ENCODE data around the gene CCNYL1. TPM values are rescaled to one million over a fixed set of nuclear protein-coding genes. Genes with fewer than 3 reads are reported as not detected.
A peak's percentile ranks its signal among the peaks of the same experiment; 100 is the strongest.
"Not testable (repeated sequence)": the region's sequence is repeated elsewhere in the genome, so short reads cannot be mapped to it uniquely, and the experiment has no call there.

The CCNYL1 gene
- total and polyA plus RNA-seq, 2 experiments from 2014 or later, result 13.7 to 17.6 TPM

DNA sequence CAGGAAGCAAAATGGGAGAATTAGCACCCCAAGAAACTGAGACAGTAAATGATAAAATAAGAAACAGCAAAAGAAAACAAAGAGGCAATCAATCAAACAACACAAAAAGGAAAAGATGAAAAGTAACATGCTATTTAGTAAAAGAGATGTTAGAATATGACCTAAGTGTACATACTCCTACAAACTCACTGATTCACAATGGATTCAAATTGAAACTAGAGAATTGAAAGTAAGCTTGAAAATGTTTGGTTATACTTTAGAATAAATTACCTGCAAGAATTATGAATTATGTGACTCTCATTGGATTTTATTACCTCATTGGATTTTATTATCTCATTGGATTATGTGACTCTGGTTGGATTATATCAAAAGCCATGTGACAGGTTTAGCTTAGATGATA, 22.8 kb upstream of the CCNYL1 start:
- H2AFZ ChIP-seq, result no peak overlapping the region
- no peaks in the 10 kb centered on the region for H4K20me1 ChIP-seq (ENCODE audit: insufficient read depth, poor library complexity, severe bottlenecking)
- no peaks in the 10 kb centered on the region for H3K36me3 ChIP-seq (replicated peaks; ENCODE audit: insufficient read depth, low read depth)
- peaks cover 2% of the 10 kb centered on the region for H3K4me1 ChIP-seq (ENCODE audit: insufficient read depth)
- H3K27me3 ChIP-seq, result no peaks in the 10 kb centered on the region
- no peak overlapping the region for H3K4me3 ChIP-seq
- H3K27ac ChIP-seq, result no peak overlapping the region
- TF ChIP-seq, protein P1, sequence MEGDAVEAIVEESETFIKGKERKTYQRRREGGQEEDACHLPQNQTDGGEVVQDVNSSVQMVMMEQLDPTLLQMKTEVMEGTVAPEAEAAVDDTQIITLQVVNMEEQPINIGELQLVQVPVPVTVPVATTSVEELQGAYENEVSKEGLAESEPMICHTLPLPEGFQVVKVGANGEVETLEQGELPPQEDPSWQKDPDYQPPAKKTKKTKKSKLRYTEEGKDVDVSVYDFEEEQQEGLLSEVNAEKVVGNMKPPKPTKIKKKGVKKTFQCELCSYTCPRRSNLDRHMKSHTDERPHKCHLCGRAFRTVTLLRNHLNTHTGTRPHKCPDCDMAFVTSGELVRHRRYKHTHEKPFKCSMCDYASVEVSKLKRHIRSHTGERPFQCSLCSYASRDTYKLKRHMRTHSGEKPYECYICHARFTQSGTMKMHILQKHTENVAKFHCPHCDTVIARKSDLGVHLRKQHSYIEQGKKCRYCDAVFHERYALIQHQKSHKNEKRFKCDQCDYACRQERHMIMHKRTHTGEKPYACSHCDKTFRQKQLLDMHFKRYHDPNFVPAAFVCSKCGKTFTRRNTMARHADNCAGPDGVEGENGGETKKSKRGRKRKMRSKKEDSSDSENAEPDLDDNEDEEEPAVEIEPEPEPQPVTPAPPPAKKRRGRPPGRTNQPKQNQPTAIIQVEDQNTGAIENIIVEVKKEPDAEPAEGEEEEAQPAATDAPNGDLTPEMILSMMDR (IDR thresholded peaks at IDR 0.05; ENCODE audit: poor library complexity), result no peak
- TF ChIP-seq EZH2 (IDR thresholded peaks at IDR 0.05; ENCODE audit: borderline replicate concordance) (no peak), EZH2phosphoT487 (IDR thresholded peaks at IDR 0.05; ENCODE audit: low read depth, severe bottlenecking, unreplicated experiment) (no peak)
- no peaks in the 10 kb centered on the region for H3K79me2 ChIP-seq
- H3K9me2 ChIP-seq (replicated peaks; ENCODE audit: insufficient read depth), result no peaks in the 10 kb centered on the region
- no peak overlapping the region for H3K4me2 ChIP-seq
- DNase-seq (ENCODE audit: low spot score), result no peak
- H3K9me3 ChIP-seq (ENCODE audit: low read depth), result no peaks in the 10 kb centered on the region

DNA sequence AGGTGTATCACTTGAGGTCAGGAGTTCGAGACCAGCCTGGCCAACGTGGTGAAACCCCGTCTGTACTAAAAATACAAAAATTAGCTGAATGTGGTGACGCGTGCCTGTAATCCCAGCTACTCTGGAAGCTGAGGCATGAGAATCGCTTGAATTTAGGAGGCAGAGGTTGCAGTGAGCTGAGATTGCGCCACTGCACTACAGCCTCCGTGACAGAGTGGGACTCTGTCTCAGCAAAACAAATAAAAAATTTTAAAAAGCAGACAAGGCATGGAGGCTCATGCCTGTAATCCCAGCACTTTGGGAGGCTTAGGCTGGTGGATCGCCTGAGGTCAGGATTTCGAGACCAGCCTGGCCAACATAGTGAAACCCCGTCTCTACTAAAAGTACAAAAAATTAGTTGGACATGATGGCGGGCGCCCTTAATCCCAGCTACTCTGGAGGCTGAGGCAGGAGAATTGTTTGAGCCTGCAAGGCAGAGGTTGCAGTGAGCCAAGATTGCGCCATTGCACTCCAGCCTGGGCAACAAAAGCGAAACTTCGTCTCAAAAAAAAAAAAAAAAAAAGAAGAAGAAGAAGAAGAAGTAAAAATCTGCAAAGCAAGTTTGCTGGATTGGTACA, 20.5 kb upstream of the CCNYL1 start:
- H3K9me3 ChIP-seq (ENCODE audit: low read depth); H3K4me1 ChIP-seq (ENCODE audit: insufficient read depth); H3K27me3 ChIP-seq; DNase-seq (ENCODE audit: low spot score); H3K4me2 ChIP-seq; H3K79me2 ChIP-seq; H4K20me1 ChIP-seq (ENCODE audit: insufficient read depth, poor library complexity, severe bottlenecking); H3K9me2 ChIP-seq (replicated peaks; ENCODE audit: insufficient read depth); H2AFZ ChIP-seq; H3K27ac ChIP-seq; H3K4me3 ChIP-seq; H3K36me3 ChIP-seq (replicated peaks; ENCODE audit: insufficient read depth, low read depth): not testable (repeated sequence)
- 94% methylated on average over 16 of the region's 16 CpGs for WGBS (ENCODE audit: low lambda C conversion rate, missing lambda C conversion rate)

DNA sequence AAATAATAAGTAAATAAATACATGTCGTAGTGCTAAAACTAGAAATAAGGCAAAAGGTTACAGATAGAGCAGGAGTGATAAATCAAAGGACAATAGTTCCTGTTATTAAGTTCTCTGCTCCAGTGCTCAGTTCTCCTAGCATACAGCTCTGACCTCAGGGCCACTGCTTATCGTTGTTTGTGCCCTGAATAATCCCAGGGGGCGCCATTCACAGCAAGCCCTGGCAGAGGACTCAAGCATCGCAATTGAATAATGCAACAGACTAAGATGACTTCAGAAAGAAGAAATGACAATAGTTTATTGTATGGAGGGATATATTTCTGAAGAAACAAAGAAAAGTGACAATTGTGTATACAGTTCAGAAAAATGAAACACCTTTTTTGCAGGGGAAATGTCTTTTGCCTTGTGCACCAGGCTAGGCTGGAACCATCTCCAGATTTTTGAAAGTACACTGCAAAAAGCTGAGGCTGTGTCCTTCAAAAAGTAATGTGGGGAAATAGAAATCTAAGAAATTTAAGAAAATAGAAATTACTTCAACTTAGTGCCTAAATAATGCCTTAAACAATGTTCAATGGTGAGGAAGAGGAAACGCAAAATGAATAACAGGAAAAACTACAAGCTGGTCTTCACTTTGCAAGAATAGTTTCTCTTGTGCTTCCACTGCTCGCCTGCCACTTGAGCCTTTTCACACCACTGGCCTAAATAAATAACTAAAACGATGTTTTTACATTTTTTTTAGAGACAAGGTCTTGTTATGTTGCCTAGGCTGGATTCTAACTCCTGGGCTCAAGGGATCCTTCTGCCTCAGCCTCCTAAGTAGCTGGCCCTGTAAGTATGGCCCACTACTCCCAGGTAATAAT, 19.0 kb upstream of the CCNYL1 start:
- peak; percentile 35 for DNase-seq (ENCODE audit: low spot score)
- 54% methylated on average over 7 of the region's 7 CpGs for WGBS (ENCODE audit: low lambda C conversion rate, missing lambda C conversion rate)
- TF ChIP-seq EZH2phosphoT487 (IDR thresholded peaks at IDR 0.05; ENCODE audit: low read depth, severe bottlenecking, unreplicated experiment), result no peak
- TF ChIP-seq EZH2 (IDR thresholded peaks at IDR 0.05; ENCODE audit: borderline replicate concordance), result no peak
- TF ChIP-seq, protein P1 (IDR thresholded peaks at IDR 0.05; ENCODE audit: poor library complexity), result peak; percentile 39
- Histone ChIP-seq H3K4me1 (ENCODE audit: insufficient read depth) (no peaks in the 10 kb centered on the region), H2AFZ (no peak overlapping the region), H3K4me3 (no peak overlapping the region), H3K4me2 (no peak overlapping the region), H4K20me1 (ENCODE audit: insufficient read depth, poor library complexity, severe bottlenecking) (no peaks in the 10 kb centered on the region), H3K9me3 (ENCODE audit: low read depth) (no peaks in the 10 kb centered on the region), H3K36me3 (replicated peaks; ENCODE audit: insufficient read depth, low read depth) (no peaks in the 10 kb centered on the region), H3K9me2 (replicated peaks; ENCODE audit: insufficient read depth) (no peaks in the 10 kb centered on the region), H3K27me3 (no peaks in the 10 kb centered on the region), H3K79me2 (no peaks in the 10 kb centered on the region), H3K27ac (no peak overlapping the region)

DNA sequence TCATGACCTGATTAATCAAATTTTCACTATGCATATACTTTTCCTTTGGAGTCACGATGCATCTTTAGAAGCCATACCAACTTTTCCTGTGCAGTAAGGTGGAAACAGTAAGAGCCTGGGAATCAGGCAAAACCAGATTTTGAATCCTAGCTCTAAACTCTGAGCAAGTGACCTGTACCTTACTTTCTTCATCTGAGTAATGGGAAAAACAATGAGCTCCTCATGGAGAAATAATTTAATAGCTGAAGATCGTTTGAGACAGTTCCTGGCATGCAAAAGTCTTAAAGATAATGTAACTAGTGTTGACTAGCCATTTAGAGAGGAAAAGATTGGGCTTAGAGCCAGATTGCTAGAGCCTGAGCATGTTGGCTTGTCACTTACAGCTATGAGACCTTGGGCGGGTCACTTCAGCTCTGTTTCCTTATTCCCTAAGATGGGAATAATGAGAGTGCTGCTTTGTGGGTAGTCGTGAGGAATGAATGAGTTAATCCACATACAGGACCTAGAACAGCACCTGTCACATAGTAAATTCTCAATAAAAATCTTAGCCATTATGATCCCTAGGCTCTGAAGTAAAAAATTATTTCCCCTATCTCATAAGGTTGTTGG, 17.7 kb upstream of the CCNYL1 start:
- no peak overlapping the region for H3K4me2 ChIP-seq
- no peaks in the 10 kb centered on the region for H3K36me3 ChIP-seq (replicated peaks; ENCODE audit: insufficient read depth, low read depth)
- no peaks in the 10 kb centered on the region for H3K79me2 ChIP-seq
- H3K4me1 ChIP-seq (ENCODE audit: insufficient read depth), result no peaks in the 10 kb centered on the region
- WGBS (ENCODE audit: low lambda C conversion rate, missing lambda C conversion rate), result 62% methylated on average over 4 of the region's 4 CpGs
- no peak overlapping the region for H3K4me3 ChIP-seq
- no peaks in the 10 kb centered on the region for H3K9me3 ChIP-seq (ENCODE audit: low read depth)
- H3K9me2 ChIP-seq (replicated peaks; ENCODE audit: insufficient read depth), result no peaks in the 10 kb centered on the region
- H3K27ac ChIP-seq, result no peak overlapping the region
- no peak for DNase-seq (ENCODE audit: low spot score)
- H2AFZ ChIP-seq, result no peak overlapping the region
- H4K20me1 ChIP-seq (ENCODE audit: insufficient read depth, poor library complexity, severe bottlenecking), result no peaks in the 10 kb centered on the region
- no peaks in the 10 kb centered on the region for H3K27me3 ChIP-seq
- no peak for TF ChIP-seq EZH2phosphoT487 (IDR thresholded peaks at IDR 0.05; ENCODE audit: low read depth, severe bottlenecking, unreplicated experiment)
- TF ChIP-seq EZH2 (IDR thresholded peaks at IDR 0.05; ENCODE audit: borderline replicate concordance), result no peak
- TF ChIP-seq, protein P1 (IDR thresholded peaks at IDR 0.05; ENCODE audit: poor library complexity), result no peak
